ENCODE data around the gene WDR27. TPM values are rescaled to one million over a fixed set of nuclear protein-coding genes. Genes with fewer than 3 reads are reported as not detected.

WDR27 gene
- total RNA-seq, 1 donor: 23.9 TPM

- Histone ChIP-seq H3K27me3 (ENCODE audit: insufficient read depth, low read length) (no peaks in the 10 kb centered on the region), H3K9me3 (ENCODE audit: low read depth, low read length) (no peaks in the 10 kb centered on the region), H2AFZ (ENCODE audit: low read length) (no peak overlapping the region), H3K4me1 (ENCODE audit: insufficient read depth, low read length) (peaks cover 29% of the 10 kb centered on the region), H3K27ac (ENCODE audit: low read depth, low read length) (peak overlapping the region; percentile 46), H3K36me3 (ENCODE audit: insufficient read depth, low read length) (no peaks in the 10 kb centered on the region), H4K20me1 (ENCODE audit: insufficient read depth, low read length) (no peaks in the 10 kb centered on the region), H3K79me2 (ENCODE audit: insufficient read depth, low read length) (no peaks in the 10 kb centered on the region), H3K4me2 (ENCODE audit: insufficient read depth, low read length) (peak overlapping the region; percentile 72), H3K4me3 (ENCODE audit: insufficient read depth, low read length) (no peak overlapping the region)
- DNase-seq (ENCODE audit: insufficient read length, low spot score, missing footprints): no peak
- TF ChIP-seq CTCF (IDR thresholded peaks at IDR 0.05; ENCODE audit: extremely low read depth, low read depth, low read length): no peak
These were observed 142.2 kb downstream of the WDR27 start for GRCh38 chr6:169559592-169559991.

- peak; percentile 91 for DNase-seq (ENCODE audit: insufficient read length, low spot score, missing footprints)
These were observed 142.9 kb downstream of the WDR27 start for GRCh38 chr6:169558774-169559441.

GRCh38 chr6:169558378-169558773 lies 143.5 kb downstream of the WDR27 start:
- Histone ChIP-seq H3K27me3 (ENCODE audit: insufficient read depth, low read length) (no peaks in the 10 kb centered on the region), H3K79me2 (ENCODE audit: insufficient read depth, low read length) (no peaks in the 10 kb centered on the region), H3K9me3 (ENCODE audit: low read depth, low read length) (no peaks in the 10 kb centered on the region), H3K4me3 (ENCODE audit: insufficient read depth, low read length) (peak overlapping the region; percentile 48), H2AFZ (ENCODE audit: low read length) (no peak overlapping the region), H3K36me3 (ENCODE audit: insufficient read depth, low read length) (no peaks in the 10 kb centered on the region), H3K4me2 (ENCODE audit: insufficient read depth, low read length) (peak overlapping the region; percentile 72), H3K4me1 (ENCODE audit: insufficient read depth, low read length) (peaks cover 29% of the 10 kb centered on the region), H4K20me1 (ENCODE audit: insufficient read depth, low read length) (no peaks in the 10 kb centered on the region), H3K27ac (ENCODE audit: low read depth, low read length) (peak overlapping the region; percentile 46)
- TF ChIP-seq CTCF (IDR thresholded peaks at IDR 0.05; ENCODE audit: extremely low read depth, low read depth, low read length): no peak
- no peak for DNase-seq (ENCODE audit: insufficient read length, low spot score, missing footprints)

More at GRCh38 chr6:169558774-169559441, 142.9 kb downstream of the WDR27 start:
- Histone ChIP-seq H4K20me1 (ENCODE audit: insufficient read depth, low read length) (no peaks in the 10 kb centered on the region), H3K9me3 (ENCODE audit: low read depth, low read length) (no peaks in the 10 kb centered on the region), H3K79me2 (ENCODE audit: insufficient read depth, low read length) (no peaks in the 10 kb centered on the region), H3K27me3 (ENCODE audit: insufficient read depth, low read length) (no peaks in the 10 kb centered on the region), H3K27ac (ENCODE audit: low read depth, low read length) (peak overlapping the region; percentile 46), H3K4me3 (ENCODE audit: insufficient read depth, low read length) (peak overlapping the region; percentile 48), H3K36me3 (ENCODE audit: insufficient read depth, low read length) (no peaks in the 10 kb centered on the region), H3K4me2 (ENCODE audit: insufficient read depth, low read length) (peak overlapping the region; percentile 72), H2AFZ (ENCODE audit: low read length) (peak overlapping the region; percentile 20), H3K4me1 (ENCODE audit: insufficient read depth, low read length) (peaks cover 29% of the 10 kb centered on the region)
- no peak for TF ChIP-seq CTCF (IDR thresholded peaks at IDR 0.05; ENCODE audit: extremely low read depth, low read depth, low read length)

GRCh38 chr6:169557887-169558286 lies 143.9 kb downstream of the WDR27 start:
- Histone ChIP-seq H3K27me3 (ENCODE audit: insufficient read depth, low read length) (no peaks in the 10 kb centered on the region), H3K4me2 (ENCODE audit: insufficient read depth, low read length) (no peak overlapping the region), H3K79me2 (ENCODE audit: insufficient read depth, low read length) (no peaks in the 10 kb centered on the region), H3K36me3 (ENCODE audit: insufficient read depth, low read length) (no peaks in the 10 kb centered on the region), H3K27ac (ENCODE audit: low read depth, low read length) (no peak overlapping the region), H2AFZ (ENCODE audit: low read length) (no peak overlapping the region), H3K9me3 (ENCODE audit: low read depth, low read length) (no peaks in the 10 kb centered on the region), H3K4me1 (ENCODE audit: insufficient read depth, low read length) (peaks cover 29% of the 10 kb centered on the region), H4K20me1 (ENCODE audit: insufficient read depth, low read length) (no peaks in the 10 kb centered on the region), H3K4me3 (ENCODE audit: insufficient read depth, low read length) (no peak overlapping the region)
- TF ChIP-seq CTCF (IDR thresholded peaks at IDR 0.05; ENCODE audit: extremely low read depth, low read depth, low read length): no peak
- DNase-seq (ENCODE audit: insufficient read length, low spot score, missing footprints): no peak

Data from osteoblast (primary cell).